Dedifferentiated amniotic fluid mesenchymal stem cell (primary cell): ENCODE measurements around the gene GABBR1.

Experiments used
- DNase-seq: peaks from one replicate; pipeline ENCODE4 v3.0.0-alpha.2; 2016; ENCODE audit errors: extremely low spot score

Gene GABBR1

GRCh38 chr6:29653452-29654038 is 20.6 kb upstream of the GABBR1 start:
- DNase-seq = peak; percentile 69

GRCh38 chr6:29652198-29652584 is 19.2 kb upstream of the GABBR1 start:
- DNase-seq = no peak

GRCh38 chr6:29651413-29652197 is 18.6 kb upstream of the GABBR1 start:
- peak; percentile 20 for DNase-seq

- peak; percentile 97 for DNase-seq
Observed at GRCh38 chr6:29649701-29650673, 17.0 kb upstream of the GABBR1 start.

GRCh38 chr6:29647927-29648642 is 15.1 kb upstream of the GABBR1 start:
- peak; percentile 36 for DNase-seq

- DNase-seq = no peak
Observed at GRCh38 chr6:29641430-29642148, 8.6 kb upstream of the GABBR1 start.

GRCh38 chr6:29637247-29637646 is 4.3 kb upstream of the GABBR1 start:
- no peak for DNase-seq

GRCh38 chr6:29633534-29633905 is 537 bp upstream of the GABBR1 start:
- no peak for DNase-seq

- DNase-seq = no peak
Observed at GRCh38 chr6:29631860-29632731, 887 bp downstream of the GABBR1 start.

- DNase-seq = no peak
Observed at GRCh38 chr6:29631209-29631810, 1.7 kb downstream of the GABBR1 start.

GRCh38 chr6:29630315-29630714 is 2.7 kb downstream of the GABBR1 start:
- no peak for DNase-seq

- DNase-seq = no peak
Observed at GRCh38 chr6:29629571-29629970, 3.4 kb downstream of the GABBR1 start.

GRCh38 chr6:29628419-29629281 is 4.3 kb downstream of the GABBR1 start:
- DNase-seq = peak; percentile 57

- peak; percentile 33 for DNase-seq
Observed at GRCh38 chr6:29627755-29628418, 5.1 kb downstream of the GABBR1 start.

GRCh38 chr6:29626948-29627754 is 5.8 kb downstream of the GABBR1 start:
- no peak for DNase-seq

- no peak for DNase-seq
Observed at GRCh38 chr6:29625337-29625930, 7.5 kb downstream of the GABBR1 start.

GRCh38 chr6:29624520-29624961 is 8.4 kb downstream of the GABBR1 start:
- DNase-seq = no peak
